HG03066 (cell line): ENCODE results near the gene PTTG1IP.

Experiments
- ATAC-seq: cut with Tn5 transposase; IDR thresholded peaks from one replicate; pipeline ENCODE4 v1.9.1; 2021; ENCODE audit warnings: low read depth; ENCODE audit not compliant: unreplicated experiment

PTTG1IP gene

GRCh38 chr21:44869781-44870747 is 3.4 kb downstream of the PTTG1IP start:
- ATAC-seq: no peak

- no peak for ATAC-seq
Observed at GRCh38 chr21:44868707-44869106, 4.8 kb downstream of the PTTG1IP start.

GRCh38 chr21:44867999-44868700 is 5.3 kb downstream of the PTTG1IP start:
- no peak for ATAC-seq

DNA sequence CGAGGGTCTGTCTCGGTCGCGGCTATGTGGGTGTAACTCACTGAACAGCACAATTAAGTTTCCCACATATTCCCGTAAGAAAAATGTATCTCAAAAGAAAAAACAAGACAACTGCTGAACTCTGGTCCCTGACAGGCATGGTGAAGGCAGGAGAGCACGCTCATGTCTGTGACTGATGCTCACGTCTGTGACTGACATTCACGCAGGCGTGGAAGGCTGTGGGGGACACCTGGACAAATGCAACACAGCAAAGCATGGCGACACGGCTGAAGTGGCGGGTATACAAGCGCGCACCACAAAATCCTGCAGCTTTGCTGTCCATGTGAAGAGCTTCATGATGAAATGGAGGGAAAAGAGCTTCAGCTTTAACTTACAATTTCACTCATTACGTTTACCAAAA is 6.0 kb downstream of the PTTG1IP start:
- ATAC-seq: no peak

DNA sequence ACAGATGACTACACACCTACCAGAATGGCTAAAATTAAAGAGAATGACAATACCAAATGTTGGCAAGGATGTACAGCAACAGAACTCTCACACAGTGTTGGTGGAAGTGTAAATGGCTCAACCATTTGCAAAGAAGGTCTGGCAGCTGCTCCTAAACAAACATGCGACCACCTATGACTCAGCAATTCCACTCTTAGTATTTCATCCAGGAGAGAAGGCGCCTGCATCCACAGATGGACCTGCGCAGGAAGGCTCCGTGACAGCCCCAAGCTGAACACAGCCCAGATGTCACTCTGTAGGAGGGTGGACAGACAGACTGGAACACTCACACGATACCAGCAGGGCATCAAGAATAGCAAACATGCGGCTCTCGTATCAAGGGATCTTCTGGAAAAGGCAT is 6.7 kb downstream of the PTTG1IP start:
- ATAC-seq: no peak

- no peak for ATAC-seq
Observed at GRCh38 chr21:44865561-44866280, 7.8 kb downstream of the PTTG1IP start.

DNA sequence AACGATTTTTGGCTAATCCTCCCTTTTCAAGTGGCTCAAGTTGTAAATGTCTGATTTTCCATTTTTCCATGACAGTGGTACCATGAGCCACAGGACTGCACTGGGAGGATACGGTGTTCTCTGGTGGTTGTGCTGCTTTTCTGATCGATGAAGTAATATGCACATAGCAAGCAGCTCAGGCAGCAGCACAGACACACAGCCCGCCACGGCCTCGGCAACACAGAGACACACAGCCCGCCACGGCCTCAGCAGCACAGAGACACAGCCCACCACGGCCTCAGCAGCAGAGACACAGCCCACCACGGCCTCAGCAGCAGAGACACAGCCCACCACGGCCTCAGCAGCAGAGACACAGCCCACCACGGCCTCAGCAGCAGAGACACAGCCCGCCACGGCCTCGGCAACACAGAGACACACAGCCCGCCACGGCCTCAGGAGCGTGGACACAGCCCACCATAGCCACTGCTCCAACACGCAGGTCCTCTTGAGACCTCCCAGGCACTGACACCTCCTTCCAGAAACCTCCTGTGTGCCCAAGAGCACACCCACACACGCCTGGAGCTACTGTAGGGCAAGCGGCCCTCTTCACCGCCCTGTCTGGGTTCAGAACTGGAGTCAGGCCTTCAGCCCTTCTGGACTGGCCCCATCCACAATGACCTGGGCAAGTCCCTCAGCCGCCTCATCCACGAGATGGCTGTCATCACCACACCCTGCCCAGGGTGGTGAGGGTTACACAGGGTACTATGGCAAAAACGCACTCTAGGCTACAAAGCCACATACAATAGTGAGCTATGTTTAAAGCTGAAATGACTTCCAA is 10.4 kb downstream of the PTTG1IP start:
- no peak for ATAC-seq

GRCh38 chr21:44858791-44859190 is 14.7 kb downstream of the PTTG1IP start:
- no peak for ATAC-seq

- no peak for ATAC-seq
Observed at GRCh38 chr21:44858291-44858690, 15.2 kb downstream of the PTTG1IP start.

DNA sequence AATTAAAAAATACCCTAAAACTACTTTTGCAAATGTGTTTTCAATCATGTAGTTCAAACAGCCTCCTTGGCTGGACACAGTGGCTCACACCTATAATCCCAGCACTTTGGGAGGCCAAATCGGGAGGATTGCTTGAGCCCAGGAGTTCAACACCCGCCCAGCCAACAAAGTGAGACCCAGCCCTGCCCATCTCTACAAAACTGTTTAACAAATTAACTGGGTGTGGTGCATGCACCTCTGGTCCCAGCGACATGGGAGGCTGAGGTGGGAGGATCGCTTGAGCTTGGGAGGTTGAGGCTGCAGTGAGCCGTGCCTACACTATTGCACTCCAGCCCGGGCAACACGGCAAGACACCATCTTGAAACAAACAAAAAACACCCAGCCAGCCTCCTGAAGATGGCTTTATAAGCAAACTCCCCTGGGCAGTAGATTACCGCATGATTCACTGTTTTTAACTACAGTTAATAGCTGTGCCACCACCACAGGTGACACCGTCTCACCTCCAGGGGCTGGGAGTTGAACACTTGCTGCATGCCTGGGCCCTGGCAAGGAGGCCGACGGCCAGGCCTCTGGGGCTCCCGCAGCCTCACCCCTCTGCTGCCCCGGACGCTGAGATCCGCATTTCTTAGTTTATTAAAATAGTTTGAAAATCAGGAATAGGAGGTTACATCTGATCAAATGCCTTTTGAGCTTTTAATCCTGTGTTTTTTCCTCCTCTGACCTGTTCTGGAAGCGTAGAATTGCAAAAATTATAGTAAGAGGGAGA is 16.2 kb downstream of the PTTG1IP start:
- ATAC-seq: no peak

GRCh38 chr21:44856131-44856530 is 17.4 kb downstream of the PTTG1IP start:
- ATAC-seq: no peak

DNA sequence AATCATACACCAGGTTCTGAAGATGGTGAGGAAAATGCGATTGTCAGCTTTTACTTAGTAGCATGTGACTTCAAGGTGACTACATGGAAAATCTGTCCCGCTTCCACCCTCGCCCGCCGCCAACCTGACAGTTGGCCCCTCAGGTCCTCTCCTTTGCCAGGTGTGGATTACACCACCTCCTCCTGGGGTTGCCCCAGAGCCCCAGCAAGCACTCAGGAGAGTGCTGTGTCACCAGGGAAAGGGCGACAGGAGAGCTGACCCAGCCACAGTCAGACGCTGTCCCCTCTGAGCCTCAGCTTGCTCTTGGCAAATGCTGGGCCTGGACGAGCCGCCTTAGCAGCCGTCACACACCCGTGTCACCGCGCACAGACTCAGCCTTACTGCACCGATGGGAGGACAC is 17.9 kb downstream of the PTTG1IP start:
- ATAC-seq: no peak

- ATAC-seq: no peak
Observed at GRCh38 chr21:44854664-44855446, 18.6 kb downstream of the PTTG1IP start.

GRCh38 chr21:44854391-44854663 is 19.2 kb downstream of the PTTG1IP start:
- no peak for ATAC-seq

DNA sequence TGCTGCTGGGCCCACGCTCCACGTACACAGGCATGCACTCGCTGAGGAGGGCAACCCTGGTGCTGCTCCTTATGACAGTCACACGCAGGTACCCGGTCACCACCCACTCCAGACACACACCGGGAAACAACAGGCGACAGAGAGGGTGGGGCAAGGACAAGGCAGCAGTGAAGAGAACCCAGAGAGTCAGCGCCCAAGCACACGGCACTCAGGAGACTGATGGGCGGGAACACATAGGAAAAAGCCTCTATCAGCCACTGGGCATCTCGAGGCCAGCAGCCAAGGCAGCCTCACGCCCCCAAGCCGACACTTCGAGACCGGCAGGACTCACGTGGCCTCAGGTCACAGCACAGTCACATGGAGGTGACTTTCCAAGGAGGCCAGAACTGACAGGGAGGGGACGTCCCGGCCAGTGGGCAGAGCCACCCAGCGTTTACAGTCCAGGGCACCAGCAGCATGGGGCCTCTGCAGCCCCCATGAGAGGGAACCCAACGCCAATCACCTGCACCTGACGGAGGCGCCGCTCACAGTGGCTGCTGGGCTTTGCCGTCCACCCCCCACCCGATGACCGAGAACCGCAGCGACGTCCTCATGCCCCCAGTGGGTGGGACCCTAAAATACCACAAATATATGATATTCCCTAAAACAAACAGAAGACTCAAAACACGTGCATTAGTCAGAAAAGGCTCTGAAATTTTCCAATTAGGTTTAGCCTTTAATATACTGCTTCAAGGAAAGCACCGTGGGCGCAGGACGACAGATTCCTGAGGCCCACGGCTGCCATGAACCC is 19.7 kb downstream of the PTTG1IP start:
- no peak for ATAC-seq

- ATAC-seq: no peak
Observed at GRCh38 chr21:44850905-44851657, 22.4 kb downstream of the PTTG1IP start.

DNA sequence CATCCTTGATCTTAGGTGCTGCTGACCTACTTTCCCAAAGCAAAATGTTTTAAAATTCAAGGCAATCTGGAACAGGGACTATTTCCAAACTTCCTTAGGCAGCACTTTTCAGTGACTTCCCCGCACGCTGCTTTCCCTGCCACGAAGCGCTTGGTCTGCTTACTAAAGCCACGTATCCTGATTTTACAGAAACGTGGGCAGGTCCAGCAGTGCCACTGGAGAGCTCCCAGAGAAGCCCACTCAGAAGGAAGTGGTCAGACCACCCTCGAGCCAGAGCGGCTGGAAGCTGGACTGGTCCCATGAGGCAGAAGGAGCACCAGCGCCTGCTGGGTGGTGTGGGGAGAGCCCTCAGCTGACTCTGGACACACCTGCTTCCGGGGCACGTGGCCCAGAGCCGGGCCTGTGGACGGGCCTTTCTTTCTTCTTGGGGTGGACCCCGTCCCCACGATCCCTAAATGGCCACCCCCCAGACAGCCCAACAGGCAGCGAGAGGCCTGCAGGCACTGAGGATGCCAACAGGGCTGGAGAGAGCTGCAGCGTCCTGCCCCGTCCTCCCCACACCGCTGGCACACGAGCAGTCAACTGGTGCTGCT is 23.2 kb downstream of the PTTG1IP start:
- ATAC-seq: no peak
